Middle frontal gyrus (tissue), 1 donor: ENCODE results near the gene SRSF8.
"Not testable (repeated sequence)": the region's sequence is repeated elsewhere in the genome, so short reads cannot be mapped to it uniquely, and the experiment has no call there.

Source experiments
- DNase-seq: peaks from one replicate; pipeline ENCODE4 v3.0.0-alpha.2; 2015; ENCODE audit warnings: low spot score; ENCODE audit errors: extremely low spot score

SRSF8 gene, protein sequence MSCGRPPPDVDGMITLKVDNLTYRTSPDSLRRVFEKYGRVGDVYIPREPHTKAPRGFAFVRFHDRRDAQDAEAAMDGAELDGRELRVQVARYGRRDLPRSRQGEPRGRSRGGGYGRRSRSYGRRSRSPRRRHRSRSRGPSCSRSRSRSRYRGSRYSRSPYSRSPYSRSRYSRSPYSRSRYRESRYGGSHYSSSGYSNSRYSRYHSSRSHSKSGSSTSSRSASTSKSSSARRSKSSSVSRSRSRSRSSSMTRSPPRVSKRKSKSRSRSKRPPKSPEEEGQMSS

DNA sequence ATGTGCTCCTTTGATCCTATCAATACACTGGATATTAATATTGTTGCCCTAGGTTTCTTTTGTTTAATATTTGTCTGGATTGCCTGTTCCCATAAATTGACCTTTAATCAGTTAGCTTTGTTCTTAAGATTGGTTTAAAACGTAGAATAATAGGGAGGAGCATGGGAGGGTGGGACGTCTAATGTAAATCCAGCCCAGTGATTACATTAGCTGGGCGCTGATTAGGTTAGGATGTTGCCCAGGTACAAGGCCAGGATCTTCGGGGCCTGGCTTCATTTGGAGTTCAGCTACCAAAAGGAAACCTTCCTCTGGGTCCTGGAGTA lies at the start of gene SRSF8:
SRSF8 (plus strand) TSS at position 204 of the 323 bp plus-strand sequence. CDS start 308 bp downstream, outside the sequence.
- DNase-seq, result no peak

DNA sequence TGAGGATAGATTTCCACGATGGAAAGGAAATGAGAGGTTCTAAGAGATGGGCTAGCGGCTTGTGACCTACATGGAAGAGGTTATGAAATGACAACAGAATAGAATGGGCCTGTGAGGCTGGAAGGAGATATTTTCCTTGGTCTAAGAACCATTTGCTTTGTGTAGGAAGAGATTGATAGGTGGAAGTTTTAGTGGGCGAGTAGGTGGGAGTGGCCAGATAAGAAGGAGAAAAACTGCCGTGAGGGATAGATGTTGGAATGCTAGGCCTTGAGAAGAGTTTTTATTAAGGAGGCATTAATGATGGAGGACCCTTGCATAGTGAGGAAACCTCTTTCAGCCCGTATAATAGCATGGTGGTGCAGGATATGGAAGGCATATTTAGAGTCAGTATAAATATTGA lies 45.3 kb upstream of the SRSF8 start:
- DNase-seq, result not testable (repeated sequence)

DNA sequence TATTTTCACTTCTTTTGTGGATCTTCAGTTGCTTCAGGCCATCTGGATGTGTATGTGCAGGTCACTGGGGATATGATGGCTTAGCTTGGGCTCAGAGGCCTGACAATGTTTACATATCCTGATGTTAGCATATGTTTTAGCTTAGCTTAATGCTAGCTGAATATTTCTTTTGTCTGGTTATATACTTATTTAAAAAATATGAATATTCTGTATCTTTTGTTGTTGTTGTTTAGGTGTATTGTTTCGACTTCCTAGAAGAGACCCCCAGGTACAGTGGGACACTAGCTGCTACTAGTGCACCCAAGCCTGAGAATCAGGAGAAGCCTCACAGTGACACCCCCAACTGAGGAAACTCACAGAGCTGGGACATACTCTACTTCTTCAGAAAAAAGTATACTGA lies 41.8 kb upstream of the SRSF8 start, which contains the start of gene KDM4E:
KDM4E (plus strand) TSS at position 301 of the 400 bp plus-strand sequence. CDS start 300 bp downstream, outside the sequence.
- DNase-seq, result no peak

DNA sequence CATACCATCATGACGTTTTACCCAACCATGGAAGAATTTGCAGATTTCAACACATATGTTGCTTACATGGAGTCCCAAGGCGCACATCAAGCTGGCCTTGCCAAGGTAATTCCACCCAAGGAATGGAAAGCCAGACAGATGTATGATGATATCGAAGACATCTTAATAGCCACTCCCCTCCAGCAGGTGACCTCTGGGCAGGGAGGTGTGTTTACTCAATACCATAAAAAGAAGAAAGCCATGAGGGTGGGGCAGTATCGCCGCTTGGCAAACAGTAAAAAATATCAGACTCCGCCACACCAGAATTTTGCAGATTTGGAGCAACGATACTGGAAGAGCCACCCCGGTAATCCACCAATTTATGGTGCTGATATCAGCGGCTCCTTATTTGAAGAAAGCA lies 41.1 kb upstream of the SRSF8 start:
- not testable (repeated sequence) for DNase-seq

DNA sequence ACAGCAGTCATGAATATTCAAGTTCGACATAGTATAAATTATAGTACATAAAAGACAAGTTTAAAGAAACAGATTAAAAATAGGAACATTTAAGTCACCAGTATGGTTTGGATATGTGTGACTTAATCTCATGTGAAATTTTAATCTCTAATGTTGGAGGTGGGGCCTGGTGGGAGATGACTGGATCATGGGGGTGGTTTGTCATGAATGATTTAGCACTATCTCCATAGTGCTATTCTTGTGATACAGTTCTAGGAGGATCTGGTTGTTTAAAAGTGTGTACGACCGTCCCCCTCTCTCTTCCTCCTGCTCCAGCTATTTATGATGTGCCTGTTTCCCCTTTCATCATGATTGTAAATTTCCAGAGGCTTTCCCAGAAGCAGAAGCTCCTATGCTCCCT lies 38.4 kb upstream of the SRSF8 start:
- no peak for DNase-seq

DNA sequence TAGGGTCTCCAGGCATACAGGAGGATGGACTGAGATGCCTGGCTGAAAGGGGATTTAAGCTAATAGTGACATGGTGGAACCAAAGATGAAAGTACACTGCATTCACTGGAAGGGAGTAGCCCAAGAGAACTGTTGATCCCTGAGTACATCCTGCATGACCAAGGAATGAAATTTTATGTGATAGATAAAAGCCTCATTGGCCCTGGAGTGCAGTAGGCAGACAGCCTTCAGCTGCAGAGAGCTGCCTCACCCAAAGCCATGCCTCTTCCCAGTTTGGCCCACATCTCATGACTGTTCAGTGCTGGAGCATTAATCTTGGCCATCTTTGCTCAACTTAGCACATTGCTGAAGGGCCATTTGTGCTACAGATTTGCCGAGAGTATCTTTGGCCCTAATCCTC lies 33.7 kb upstream of the SRSF8 start:
- DNase-seq, result no peak

DNA sequence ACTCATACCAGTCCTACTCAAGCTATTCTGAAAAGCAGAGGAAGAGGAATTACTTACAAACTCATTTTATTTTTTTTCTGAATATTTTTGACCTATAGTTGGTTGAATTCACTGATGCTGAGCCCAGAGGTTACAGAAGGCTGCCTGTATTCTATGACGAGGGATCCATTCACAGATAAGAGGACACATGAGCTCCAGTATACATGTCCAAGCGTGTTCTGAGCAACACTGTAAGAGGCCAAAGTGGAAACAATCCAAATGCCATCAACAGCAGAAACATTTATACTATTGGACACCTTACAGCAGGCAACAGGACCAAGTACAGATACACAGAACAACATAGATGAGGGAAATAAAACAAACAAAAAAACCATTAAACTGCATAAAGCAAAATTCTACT lies 31.4 kb upstream of the SRSF8 start:
- DNase-seq, result no peak

DNA sequence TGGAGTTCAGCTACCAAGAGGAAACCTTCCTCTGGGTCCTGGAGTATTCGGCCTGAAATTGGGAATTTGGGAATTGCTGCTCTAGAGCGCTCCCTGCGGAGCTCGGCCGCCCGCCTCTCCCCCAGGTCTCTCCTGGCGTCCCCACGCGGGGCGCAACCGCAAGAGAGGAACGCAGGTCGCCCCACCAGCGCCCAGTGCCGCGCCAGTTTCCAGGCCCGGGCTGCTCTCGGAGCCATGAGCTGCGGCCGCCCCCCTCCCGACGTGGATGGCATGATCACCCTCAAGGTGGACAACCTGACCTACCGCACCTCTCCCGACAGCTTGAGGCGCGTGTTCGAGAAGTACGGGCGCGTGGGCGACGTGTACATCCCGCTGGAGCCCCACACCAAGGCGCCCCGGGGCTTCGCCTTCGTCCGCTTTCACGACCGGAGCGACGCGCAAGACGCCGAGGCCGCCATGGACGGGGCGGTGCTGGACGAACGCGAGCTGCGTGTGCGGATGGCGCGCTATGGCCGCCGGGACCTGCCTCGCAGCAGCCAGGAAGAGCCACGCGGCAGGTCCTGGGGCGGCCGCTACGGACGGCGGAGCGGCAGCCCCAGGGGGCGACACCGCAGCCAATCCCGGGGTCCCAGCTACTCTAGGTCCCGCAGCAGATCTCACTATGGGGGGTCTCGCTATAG lies 29.2 kb upstream of the SRSF8 start:
- DNase-seq, result not testable (repeated sequence)

DNA sequence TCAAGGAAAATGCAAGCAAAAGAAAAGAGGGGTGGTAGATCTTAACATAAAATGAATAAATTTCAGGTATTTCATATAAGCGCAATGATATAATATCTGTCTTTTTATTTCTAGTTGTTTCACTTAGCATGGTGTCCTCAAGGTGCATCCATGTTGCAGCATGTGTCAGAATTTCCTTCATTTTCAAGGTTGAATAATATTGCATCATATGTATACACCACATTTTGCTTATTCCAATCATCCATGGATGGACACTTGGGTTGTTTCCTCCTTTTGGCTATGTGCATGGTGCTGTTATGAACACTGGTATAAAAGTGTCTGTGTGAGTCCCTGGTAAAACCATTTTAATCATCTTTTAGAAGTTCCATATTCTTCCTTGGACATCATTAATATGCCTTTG lies 24.5 kb upstream of the SRSF8 start:
- no peak for DNase-seq

DNA sequence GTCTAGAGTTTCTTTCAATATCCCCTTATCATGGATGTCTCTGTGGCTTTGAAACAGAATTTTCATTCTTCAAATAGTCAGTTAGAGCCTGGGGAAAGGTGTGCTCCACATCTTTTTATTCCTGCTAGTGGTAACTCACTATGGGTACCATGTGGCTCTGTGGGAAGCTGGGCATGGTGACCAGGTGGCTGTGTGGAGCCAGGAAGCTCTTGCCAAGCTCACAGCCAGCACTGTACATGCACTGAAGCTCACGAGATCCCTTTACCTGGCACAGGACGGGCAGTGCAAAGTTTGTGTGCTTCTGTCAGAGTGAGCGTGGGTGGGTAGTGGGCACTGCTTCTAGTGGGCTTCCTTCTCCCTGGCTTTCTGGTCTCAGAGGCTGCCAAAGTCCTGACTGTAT lies 23.8 kb upstream of the SRSF8 start:
- no peak for DNase-seq

DNA sequence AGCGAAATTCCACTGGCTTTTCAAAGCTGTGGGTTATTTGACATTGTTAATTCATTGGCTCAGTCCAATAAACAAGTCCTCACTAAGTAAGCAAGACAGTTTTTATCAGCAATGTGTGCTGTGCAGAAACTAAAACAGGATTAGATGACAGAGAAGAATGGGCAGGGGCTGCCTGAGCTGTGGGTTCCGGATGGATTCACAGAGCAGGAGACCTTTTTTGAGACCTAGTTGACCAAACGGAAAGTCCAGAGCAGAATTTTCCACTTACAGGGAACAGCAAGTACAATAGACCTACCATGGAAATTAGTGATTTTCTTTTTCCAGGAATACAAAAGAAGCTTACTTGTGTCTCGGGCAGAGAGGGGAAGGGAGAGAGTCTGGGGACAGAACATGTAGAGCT lies 22.7 kb upstream of the SRSF8 start:
- no peak for DNase-seq

DNA sequence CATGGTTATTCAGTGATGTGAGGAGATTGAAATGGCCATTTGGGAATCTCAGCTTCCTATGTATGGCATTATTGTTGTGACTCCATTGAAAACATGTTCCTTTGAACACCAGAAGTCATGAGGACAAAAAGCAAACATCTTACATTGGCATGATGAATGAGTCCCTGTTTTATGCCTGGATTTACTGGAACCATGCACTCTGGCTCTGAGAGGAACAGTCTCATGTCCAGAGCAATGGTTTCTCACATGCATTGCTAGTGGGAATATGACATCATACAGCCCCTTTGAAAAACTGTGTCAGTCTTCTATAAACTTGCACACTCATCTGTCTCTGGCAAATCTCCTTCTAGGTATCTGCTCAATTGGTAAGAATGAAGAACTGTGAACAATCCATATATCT lies 20.9 kb upstream of the SRSF8 start:
- no peak for DNase-seq

DNA sequence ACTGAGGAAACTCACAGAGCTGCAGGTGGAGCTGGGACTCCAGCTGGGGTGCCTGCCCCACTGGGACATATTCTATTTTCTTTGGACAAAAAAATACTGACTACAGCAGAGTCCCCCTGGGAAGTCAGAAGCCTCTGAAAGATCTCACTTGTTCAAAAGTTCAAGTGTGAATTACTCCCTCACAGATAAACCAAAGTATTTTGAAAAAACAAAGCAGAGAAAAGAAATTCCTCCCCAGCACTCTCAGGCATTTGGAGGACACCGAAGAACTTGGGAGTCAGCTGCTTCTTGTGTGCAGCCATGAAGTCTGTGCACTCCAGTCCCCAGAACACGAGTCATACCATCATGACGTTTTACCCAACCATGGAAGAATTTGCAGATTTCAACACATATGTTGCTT lies 17.6 kb upstream of the SRSF8 start, which contains the start of gene KDM4F:
KDM4F (plus strand) TSS at position 301 of the 400 bp plus-strand sequence.
- not testable (repeated sequence) for DNase-seq

DNA sequence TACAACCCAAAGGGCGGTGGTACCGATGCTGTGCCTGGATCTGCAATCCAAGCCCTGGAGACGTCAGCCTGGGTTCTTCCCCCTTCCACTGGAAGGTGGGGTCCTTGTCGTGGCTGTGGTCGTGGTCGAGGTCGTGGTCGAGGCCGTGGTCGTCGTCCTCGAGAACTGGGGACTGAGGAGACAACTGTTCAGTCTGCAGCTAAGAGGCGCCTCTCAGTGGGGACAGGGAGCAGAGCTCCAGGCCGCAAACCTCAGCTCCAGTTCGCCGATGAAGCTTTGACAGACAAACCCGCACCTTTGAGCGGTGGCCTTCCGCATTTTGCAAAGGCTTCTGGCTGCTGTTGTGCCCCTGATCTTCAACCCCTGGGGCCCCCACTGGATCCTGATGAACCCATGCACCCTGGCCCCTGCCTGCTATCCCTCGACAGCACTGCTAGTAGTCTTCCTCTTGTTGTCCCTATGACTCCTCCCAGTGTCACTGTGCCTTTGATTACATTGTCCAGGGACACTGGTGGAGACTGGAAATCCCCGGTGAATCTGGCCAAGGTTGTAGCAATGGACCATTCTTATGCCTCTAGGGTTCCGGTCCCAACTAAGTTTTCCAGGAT lies 16.0 kb upstream of the SRSF8 start:
- no peak for DNase-seq

DNA sequence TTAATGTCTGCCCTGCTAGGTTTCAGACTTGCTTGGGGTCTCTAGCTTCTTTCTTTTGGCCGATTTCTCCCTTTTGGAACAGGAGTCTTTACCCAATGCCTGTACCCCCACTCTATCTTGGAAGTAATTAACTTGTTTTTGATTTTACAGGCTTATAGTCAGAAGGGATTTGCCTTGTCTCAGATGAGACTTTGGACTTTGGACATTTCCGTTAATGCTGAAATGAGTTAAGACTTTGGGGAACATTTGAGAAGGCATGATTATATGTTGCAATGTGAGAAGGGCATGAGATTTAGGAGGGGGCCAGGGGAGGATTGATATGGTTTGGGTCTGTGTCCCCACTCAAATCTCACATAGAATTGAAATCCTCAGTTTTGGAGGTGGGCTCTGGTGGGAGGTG lies 12.4 kb upstream of the SRSF8 start:
- DNase-seq, result no peak

DNA sequence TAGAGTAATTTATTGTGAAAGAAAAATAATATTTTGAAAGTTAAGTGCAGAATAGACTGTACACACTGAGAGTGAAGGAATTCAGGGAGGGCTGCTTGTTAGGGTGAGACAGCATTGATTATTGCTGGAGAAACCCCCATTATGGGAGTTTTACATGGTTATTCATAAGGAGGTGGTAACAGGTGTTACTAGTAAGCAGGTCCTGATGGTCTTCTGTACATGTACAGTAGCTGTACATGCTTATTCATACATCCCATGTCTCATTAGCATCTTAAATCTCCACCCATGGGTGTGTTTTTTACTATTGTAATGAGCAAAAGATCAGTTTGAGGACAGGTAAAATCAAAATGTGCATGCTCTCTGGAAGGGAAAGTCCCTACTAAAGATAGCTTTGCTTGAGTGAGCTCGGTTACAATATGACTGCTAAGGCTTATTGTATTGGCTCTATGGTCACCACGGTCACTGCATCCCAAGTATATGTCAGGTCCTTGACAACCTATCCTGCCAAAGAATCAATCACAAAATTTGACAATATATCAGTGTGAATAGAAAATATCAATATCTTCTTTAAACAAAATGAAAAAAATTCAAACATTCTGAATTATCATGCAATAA lies 11.3 kb upstream of the SRSF8 start:
- DNase-seq, result no peak

DNA sequence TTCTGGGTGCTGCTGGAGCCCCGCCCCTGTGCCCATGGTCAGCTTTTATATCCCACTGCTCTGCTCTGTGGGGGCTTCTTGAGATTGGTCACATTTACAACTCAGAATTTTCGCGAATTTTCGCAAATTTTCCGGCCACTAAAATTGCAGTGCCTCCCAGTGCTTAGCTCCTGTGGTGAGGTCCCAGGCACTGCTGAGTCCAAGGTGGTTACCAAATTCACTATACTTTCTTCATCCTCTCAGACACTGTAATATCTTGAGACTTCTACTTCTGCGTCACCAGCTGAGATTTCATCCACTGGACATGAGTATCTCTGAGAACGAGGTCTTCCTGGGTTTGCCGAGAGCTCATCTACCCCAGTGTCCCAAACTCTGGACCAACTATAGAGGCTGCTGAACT lies 8.8 kb upstream of the SRSF8 start:
- no peak for DNase-seq

DNA sequence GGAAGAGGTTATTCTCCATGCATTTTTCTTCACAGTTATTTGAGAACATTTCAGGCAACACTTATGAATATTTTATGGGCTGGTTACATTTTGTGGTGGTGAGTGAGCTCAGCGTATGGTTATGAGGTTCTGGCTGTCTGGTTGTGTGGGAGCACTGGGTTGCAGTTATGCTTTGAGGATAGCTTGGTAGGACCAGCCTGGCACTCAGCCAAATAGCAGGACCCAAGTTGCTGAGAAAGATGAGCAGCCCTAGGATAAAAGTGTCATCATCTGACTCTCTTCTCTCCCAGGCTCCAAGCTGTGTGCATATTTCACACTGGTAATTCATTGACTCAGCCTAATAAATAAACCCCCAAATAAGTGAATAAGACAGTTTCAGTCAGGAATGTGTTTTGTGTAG lies 8.1 kb upstream of the SRSF8 start:
- DNase-seq, result no peak

DNA sequence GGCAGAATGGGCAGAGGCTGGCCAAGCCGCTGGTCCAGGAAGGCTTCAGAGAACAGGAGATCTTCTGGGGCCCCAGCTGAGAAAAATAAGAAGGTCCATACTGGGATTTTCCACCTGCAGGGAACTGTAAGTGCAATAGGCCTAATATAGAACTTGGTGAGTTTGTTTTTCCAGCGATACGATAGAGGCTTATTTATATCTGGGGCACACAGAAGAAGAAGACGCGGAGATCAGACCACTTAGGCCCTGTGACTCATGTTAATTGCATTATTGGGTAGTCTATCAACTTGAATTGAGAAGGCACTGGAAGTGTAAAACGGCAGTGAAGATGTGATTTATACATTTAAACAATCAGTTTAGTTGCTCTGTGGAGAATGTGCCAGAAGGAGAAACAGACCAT lies 7.7 kb upstream of the SRSF8 start:
- no peak for DNase-seq

DNA sequence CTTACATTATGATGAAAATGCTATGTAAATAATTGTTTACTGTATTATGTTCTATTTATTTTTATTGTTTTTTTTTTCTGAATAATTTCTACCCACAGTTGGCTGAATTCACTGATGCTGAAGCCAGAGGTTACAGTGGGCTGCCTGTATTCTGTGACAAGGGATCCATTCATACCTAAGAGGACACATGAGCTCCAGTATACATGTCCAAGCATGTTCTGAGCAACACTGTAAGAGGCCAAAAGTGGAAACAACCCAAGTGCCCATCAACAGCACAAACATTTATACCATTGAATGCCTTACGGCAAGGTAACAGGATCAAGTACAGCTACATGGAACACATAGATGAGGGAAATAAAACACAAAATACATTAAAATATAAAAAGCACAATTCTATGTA lies 1.4 kb upstream of the SRSF8 start:
- DNase-seq, result no peak

DNA sequence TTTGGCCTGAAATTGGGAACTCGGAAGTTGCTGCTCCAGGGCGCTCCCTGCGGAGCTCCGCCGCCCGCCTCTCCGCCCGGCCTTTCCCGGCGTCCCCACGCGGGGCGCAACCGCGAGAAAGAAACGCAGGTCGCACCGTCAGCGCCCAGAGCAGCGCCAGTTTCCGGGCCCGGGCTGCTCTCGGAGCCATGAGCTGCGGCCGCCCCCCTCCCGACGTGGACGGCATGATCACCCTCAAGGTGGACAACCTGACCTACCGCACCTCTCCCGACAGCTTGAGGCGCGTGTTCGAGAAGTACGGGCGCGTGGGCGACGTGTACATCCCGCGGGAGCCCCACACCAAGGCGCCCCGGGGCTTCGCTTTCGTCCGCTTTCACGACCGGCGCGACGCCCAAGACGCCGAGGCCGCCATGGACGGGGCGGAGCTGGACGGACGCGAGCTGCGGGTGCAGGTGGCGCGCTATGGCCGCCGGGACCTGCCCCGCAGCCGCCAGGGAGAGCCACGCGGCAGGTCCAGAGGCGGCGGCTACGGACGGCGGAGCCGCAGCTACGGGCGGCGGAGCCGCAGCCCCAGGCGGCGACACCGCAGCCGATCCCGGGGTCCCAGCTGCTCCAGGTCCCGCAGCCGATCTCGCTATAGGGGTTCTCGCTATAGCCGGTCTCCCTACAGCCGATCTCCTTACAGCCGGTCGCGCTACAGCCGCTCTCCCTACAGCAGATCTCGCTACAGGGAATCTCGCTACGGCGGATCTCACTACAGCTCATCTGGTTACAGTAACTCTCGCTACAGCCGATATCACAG lies 521 bp downstream of the SRSF8 start:
- DNase-seq, result peak; percentile 69
